HAP-1 (cell line): ENCODE results near the gene MYDGF.

ENCODE experiments used
- DNase-seq, 2 experiments: peaks; one replicate each; pipeline ENCODE4 v3.0.0-alpha.2; 2016 to 2020; ENCODE audit warnings: low spot score in 2 of 2
- H3K27me3 ChIP-seq: fragments of 250-450 bp; sonication (Bioruptor Pico); 2 replicates; pipeline ENCODE4 v1.5.1; 2020; ENCODE audit warnings: low read depth, mild to moderate bottlenecking, moderate library complexity
- H3K36me3 ChIP-seq: fragments of 250-450 bp; sonication (Bioruptor Pico); replicated peaks from 2 replicates; pipeline ENCODE4 v1.5.1; 2020; ENCODE audit warnings: mild to moderate bottlenecking
- H3K4me1 ChIP-seq: fragments of 250-450 bp; sonication (Bioruptor Pico); 2 replicates; pipeline ENCODE4 v1.5.1; 2020; ENCODE audit warnings: mild to moderate bottlenecking
- H3K4me3 ChIP-seq: fragments of 250-450 bp; sonication (Bioruptor Pico); 2 replicates; pipeline ENCODE4 v1.5.1; 2020; ENCODE audit warnings: mild to moderate bottlenecking, moderate library complexity
- H3K9me3 ChIP-seq: fragments of 250-450 bp; sonication (Bioruptor Pico); 2 replicates; pipeline ENCODE4 v1.5.1; 2020; ENCODE audit warnings: mild to moderate bottlenecking, moderate library complexity
- in situ Hi-C: fragments of 300-500 bp; cut with MboI; formaldehyde crosslinking; loops from 3 replicates; pipeline ENCODE4 v1.14.3; 2020; ENCODE audit warnings: low sequenced_read_pairs, inconsistent platforms, mixed read lengths

The MYDGF gene

GRCh38 chr19:4613254-4613751 lies 56.8 kb downstream of the MYDGF start:
- H3K36me3 ChIP-seq = no peaks in the 10 kb centered on the region
- in situ Hi-C loops = no loop called here
- H3K4me1 ChIP-seq = peaks cover 4% of the 10 kb centered on the region; the same call in 1 of the 2 replicates
- no peak for DNase-seq
- no peak overlapping the region for H3K4me3 ChIP-seq
- H3K9me3 ChIP-seq = no peaks in the 10 kb centered on the region
- peaks cover 6% of the 10 kb centered on the region for H3K27me3 ChIP-seq

DNA sequence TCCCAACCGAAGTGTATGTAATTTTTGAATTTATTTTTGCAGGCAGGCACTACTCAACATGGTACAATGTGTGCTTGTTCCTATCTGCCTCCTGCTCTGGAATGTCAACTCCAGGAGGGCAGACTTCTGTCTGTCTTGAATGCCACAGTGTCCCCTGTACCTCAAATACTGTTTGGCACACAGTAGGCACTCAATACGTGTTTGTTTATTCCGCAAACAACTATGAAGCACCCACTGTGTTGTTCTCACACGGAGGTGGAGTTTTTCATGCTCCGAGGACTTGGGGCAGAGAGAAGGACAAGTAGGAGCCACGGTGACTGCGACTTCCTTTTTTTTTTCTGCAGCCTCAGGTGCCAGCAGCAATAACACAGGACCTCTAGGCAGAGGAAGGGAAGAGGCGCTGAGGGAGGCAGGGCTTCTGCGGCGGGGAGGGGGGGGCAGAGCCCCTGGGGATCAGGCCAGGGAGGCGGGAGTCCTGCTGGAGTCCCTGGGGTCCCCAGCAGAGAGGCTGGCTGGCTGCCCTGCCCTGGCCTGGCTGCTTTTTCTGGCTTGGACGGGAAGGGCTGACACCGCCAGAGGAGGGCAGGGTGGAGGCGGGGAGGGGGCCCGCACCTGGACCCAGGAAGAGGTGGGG lies 60.1 kb downstream of the MYDGF start:
- no peaks in the 10 kb centered on the region; the same call in 1 of the 2 replicates for H3K27me3 ChIP-seq
- no peaks in the 10 kb centered on the region for H3K9me3 ChIP-seq
- H3K4me3 ChIP-seq = no peak overlapping the region
- no peaks in the 10 kb centered on the region for H3K36me3 ChIP-seq
- in situ Hi-C loops = no loop called here
- DNase-seq = peak in 1 of 2 experiments; percentile 38
- peaks cover 10% of the 10 kb centered on the region for H3K4me1 ChIP-seq
